WERI-Rb-1 (cell line): Measurements from ENCODE around the gene MEIKIN.

ENCODE experiments used
- DNase-seq: peaks from one replicate; pipeline ENCODE4 v3.0.0-alpha.2; 2020
- H3K27ac ChIP-seq: fragments of 250-450 bp; sonication (Bioruptor Pico); 2 replicates; pipeline ENCODE4 v1.5.1; 2020; ENCODE audit warnings: mild to moderate bottlenecking, moderate library complexity
- H3K27me3 ChIP-seq: fragments of 250-450 bp; sonication (Bioruptor Pico); 2 replicates; pipeline ENCODE4 v1.5.1; 2021; ENCODE audit warnings: mild to moderate bottlenecking, low read depth, moderate library complexity; ENCODE audit not compliant: insufficient read depth, severe bottlenecking
- H3K36me3 ChIP-seq: fragments of 250-450 bp; sonication (Bioruptor Pico); 2 replicates; pipeline ENCODE4 v1.5.1; 2020; ENCODE audit warnings: mild to moderate bottlenecking, moderate library complexity
- H3K4me3 ChIP-seq: 2 replicates; pipeline ENCODE4 v1.5.1; 2011; ENCODE audit warnings: low read depth, mild to moderate bottlenecking, control low read depth, low read length
- H3K9me3 ChIP-seq: fragments of 250-450 bp; sonication (Bioruptor Pico); 2 replicates; pipeline ENCODE4 v1.5.1; 2021; ENCODE audit warnings: mild to moderate bottlenecking, moderate library complexity; ENCODE audit not compliant: severe bottlenecking
- CTCF ChIP-seq: IDR thresholded peaks from 2 replicates; pipeline ENCODE4 v1.5.1; 2011; ENCODE audit warnings: low read depth, mild to moderate bottlenecking, control low read depth, inconsistent platforms, low read length

Gene MEIKIN

GRCh38 chr5:131758520-131758900 is 187.0 kb downstream of the MEIKIN start:
- Histone ChIP-seq H3K9me3 (no peaks in the 10 kb centered on the region), H3K4me3 (no peak overlapping the region), H3K36me3 (no peaks in the 10 kb centered on the region), H3K27ac (no peak overlapping the region), H3K27me3 (no peaks in the 10 kb centered on the region)
- TF ChIP-seq CTCF = no peak
- no peak for DNase-seq

GRCh38 chr5:131757830-131758519 is 187.5 kb downstream of the MEIKIN start:
- no peak for TF ChIP-seq CTCF
- Histone ChIP-seq H3K4me3 (no peak overlapping the region), H3K36me3 (no peaks in the 10 kb centered on the region), H3K27me3 (no peaks in the 10 kb centered on the region), H3K9me3 (no peaks in the 10 kb centered on the region), H3K27ac (no peak overlapping the region)
- no peak for DNase-seq
